Measurements from ENCODE around the gene CORO7.

DNA sequence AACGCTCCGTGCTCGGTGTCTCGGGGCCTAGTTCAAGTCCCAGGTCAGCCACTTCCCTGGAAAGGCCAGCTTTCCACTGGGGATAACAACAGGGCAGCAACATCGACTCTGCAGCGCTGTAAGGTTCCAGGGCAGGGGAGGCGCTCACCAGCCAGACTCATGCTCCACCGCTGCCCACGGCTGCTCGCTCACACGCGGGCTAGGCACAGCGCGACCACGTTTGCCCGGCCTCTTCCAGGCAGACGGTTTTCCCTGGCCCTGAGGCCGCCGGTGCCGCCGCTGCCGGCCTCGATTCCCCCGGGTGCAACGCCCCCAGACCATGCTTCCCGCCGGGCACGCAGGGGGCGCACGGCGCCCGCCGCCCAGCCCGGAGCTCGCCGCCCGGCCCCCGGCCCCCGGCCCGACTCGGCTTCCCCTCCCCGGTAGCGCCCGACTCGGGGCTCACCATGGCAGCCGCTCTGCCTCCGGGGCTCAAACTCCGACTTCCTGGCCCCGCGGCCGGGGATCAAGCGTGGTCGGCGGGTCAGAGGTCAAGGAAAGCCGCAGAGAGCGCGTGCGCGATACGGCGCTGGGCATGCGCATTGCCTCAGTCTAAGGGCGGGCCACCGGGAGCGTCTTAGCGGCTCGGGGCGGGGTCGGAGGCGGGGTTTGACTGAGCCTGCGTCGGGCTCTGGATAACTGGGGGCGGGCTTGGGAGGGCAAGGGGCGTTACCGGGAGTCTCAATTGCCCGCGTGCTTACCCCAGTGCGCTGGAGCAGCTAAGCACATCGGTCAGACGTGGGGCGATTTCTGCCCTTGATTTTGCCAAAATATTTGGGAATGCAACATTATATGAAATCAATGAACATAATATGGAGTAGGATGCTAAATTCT lies 65.4 kb downstream of the CORO7 start, which contains the start of gene PAM16:
- TF ChIP-seq, protein P1, sequence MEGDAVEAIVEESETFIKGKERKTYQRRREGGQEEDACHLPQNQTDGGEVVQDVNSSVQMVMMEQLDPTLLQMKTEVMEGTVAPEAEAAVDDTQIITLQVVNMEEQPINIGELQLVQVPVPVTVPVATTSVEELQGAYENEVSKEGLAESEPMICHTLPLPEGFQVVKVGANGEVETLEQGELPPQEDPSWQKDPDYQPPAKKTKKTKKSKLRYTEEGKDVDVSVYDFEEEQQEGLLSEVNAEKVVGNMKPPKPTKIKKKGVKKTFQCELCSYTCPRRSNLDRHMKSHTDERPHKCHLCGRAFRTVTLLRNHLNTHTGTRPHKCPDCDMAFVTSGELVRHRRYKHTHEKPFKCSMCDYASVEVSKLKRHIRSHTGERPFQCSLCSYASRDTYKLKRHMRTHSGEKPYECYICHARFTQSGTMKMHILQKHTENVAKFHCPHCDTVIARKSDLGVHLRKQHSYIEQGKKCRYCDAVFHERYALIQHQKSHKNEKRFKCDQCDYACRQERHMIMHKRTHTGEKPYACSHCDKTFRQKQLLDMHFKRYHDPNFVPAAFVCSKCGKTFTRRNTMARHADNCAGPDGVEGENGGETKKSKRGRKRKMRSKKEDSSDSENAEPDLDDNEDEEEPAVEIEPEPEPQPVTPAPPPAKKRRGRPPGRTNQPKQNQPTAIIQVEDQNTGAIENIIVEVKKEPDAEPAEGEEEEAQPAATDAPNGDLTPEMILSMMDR (conservative IDR thresholded peaks at IDR 0.05; ENCODE audit: low read depth, low read length), result no peak
- no peak for TF ChIP-seq EZH2phosphoT487 (IDR thresholded peaks at IDR 0.05; ENCODE audit: borderline replicate concordance, low read length)
